NCI-H1694 (cell line): ENCODE measurements around the gene TMEM106C.

Source experiments
- DNase-seq: peaks from one replicate; lab custom pipeline; 2025; lab: John Stamatoyannopoulos, UW

TMEM106C gene

GRCh38 chr12:47963340-47964040, at the start of gene TMEM106C:
TMEM106C (plus strand) TSS chr12:47963596; CDS start chr12:47964237, 641 bp downstream.
- DNase-seq: peak; percentile 63

- DNase-seq: no peak
Observed at GRCh38 chr12:47920913-47921312, 42.5 kb upstream of the TMEM106C start.

- no peak for DNase-seq
Observed at GRCh38 chr12:47921907-47922306, 41.5 kb upstream of the TMEM106C start.

GRCh38 chr12:47927346-47927745, 36.0 kb upstream of the TMEM106C start:
- DNase-seq: no peak

- no peak for DNase-seq
Observed at GRCh38 chr12:47930634-47931033, 32.8 kb upstream of the TMEM106C start.

GRCh38 chr12:47931187-47931586, 32.2 kb upstream of the TMEM106C start:
- no peak for DNase-seq

- peak; percentile 76 for DNase-seq
Observed at GRCh38 chr12:47935184-47935583, 28.2 kb upstream of the TMEM106C start.

- no peak for DNase-seq
Observed at GRCh38 chr12:47938093-47938492, 25.3 kb upstream of the TMEM106C start.

GRCh38 chr12:47938594-47938993, 24.8 kb upstream of the TMEM106C start:
- no peak for DNase-seq

- no peak for DNase-seq
Observed at GRCh38 chr12:47939009-47939601, 24.3 kb upstream of the TMEM106C start.

- no peak for DNase-seq
Observed at GRCh38 chr12:47940773-47941474, 22.5 kb upstream of the TMEM106C start.

GRCh38 chr12:47941475-47941780, 22.0 kb upstream of the TMEM106C start:
- no peak for DNase-seq

GRCh38 chr12:47941871-47942613, 21.4 kb upstream of the TMEM106C start:
- no peak for DNase-seq

- DNase-seq: no peak
Observed at GRCh38 chr12:47942614-47943225, 20.7 kb upstream of the TMEM106C start.

- no peak for DNase-seq
Observed at GRCh38 chr12:47943623-47944340, 19.6 kb upstream of the TMEM106C start.

- DNase-seq: no peak
Observed at GRCh38 chr12:47944685-47945340, 18.6 kb upstream of the TMEM106C start.

GRCh38 chr12:47945341-47945728, 18.1 kb upstream of the TMEM106C start:
- DNase-seq: no peak

GRCh38 chr12:47946413-47947323, 16.7 kb upstream of the TMEM106C start:
- DNase-seq: no peak

- DNase-seq: no peak
Observed at GRCh38 chr12:47947341-47947740, 16.1 kb upstream of the TMEM106C start.
